Brain microvascular endothelial cell (primary cell): ENCODE results near the gene AQP10.

Source experiments
- DNase-seq: peaks from one replicate; pipeline ENCODE4 v3.0.0-alpha.2; 2020
- H3K27ac ChIP-seq: fragments of 250-450 bp; sonication (Bioruptor Pico); 2 replicates; pipeline ENCODE4 v1.5.1; 2020; ENCODE audit warnings: mild to moderate bottlenecking, moderate library complexity
- H3K27me3 ChIP-seq: fragments of 250-450 bp; sonication (Bioruptor Pico); replicated peaks from 2 replicates; pipeline ENCODE4 v1.5.1; 2020; ENCODE audit warnings: mild to moderate bottlenecking
- H3K36me3 ChIP-seq: fragments of 250-450 bp; sonication (Bioruptor Pico); replicated peaks from 2 replicates; pipeline ENCODE4 v1.5.1; 2020; ENCODE audit warnings: mild to moderate bottlenecking
- H3K4me3 ChIP-seq: 2 replicates; pipeline ENCODE4 v1.5.1; 2011; ENCODE audit warnings: low read depth, mild to moderate bottlenecking, control low read depth, low read length, moderate library complexity
- CTCF ChIP-seq: IDR thresholded peaks from 2 replicates; pipeline ENCODE4 v1.5.1; 2011; ENCODE audit warnings: low read depth, mild to moderate bottlenecking, moderate library complexity, low read length, control low read depth, inconsistent platforms; ENCODE audit errors: missing control alignments
- in situ Hi-C: cut with HindIII; loops from 2 replicates; pipeline ENCODE4 v1.10.0; 2017; ENCODE audit warnings: low sequenced_read_pairs, low pct_ligation_motif_present

AQP10 gene

GRCh38 chr1:154350383-154350782 lies 29.5 kb downstream of the AQP10 start:
- TF ChIP-seq CTCF = no peak
- Histone ChIP-seq H3K4me3 (no peak overlapping the region), H3K27ac (no peak overlapping the region), H3K36me3 (peaks cover 40% of the 10 kb centered on the region), H3K27me3 (no peaks in the 10 kb centered on the region)
- no peak for DNase-seq
- in situ Hi-C loops = no loop called here

- H3K4me3 ChIP-seq = no peak overlapping the region
- no peak for DNase-seq
- TF ChIP-seq CTCF = no peak
- H3K36me3 ChIP-seq = peaks cover 29% of the 10 kb centered on the region
- in situ Hi-C loops = no loop called here
- no peak overlapping the region for H3K27ac ChIP-seq
- H3K27me3 ChIP-seq = no peaks in the 10 kb centered on the region
Observed at GRCh38 chr1:154351363-154352068, 30.6 kb downstream of the AQP10 start.

GRCh38 chr1:154352245-154352580 lies 31.3 kb downstream of the AQP10 start:
- no peak for TF ChIP-seq CTCF
- Histone ChIP-seq H3K36me3 (peaks cover 24% of the 10 kb centered on the region), H3K27ac (no peak overlapping the region), H3K4me3 (peak overlapping the region; percentile 49), H3K27me3 (no peaks in the 10 kb centered on the region)
- no peak for DNase-seq
- in situ Hi-C loops = no loop called here

- Histone ChIP-seq H3K27me3 (no peaks in the 10 kb centered on the region), H3K27ac (no peak overlapping the region), H3K4me3 (peak overlapping the region; percentile 49), H3K36me3 (peaks cover 21% of the 10 kb centered on the region)
- no peak for DNase-seq
- in situ Hi-C loops = no loop called here
- peak; percentile 8 for TF ChIP-seq CTCF
Observed at GRCh38 chr1:154352581-154353459, 31.9 kb downstream of the AQP10 start.

GRCh38 chr1:154353460-154353904 lies 32.6 kb downstream of the AQP10 start:
- Histone ChIP-seq H3K4me3 (no peak overlapping the region), H3K27ac (no peak overlapping the region), H3K27me3 (no peaks in the 10 kb centered on the region), H3K36me3 (peaks cover 15% of the 10 kb centered on the region)
- TF ChIP-seq CTCF = peak; percentile 60
- in situ Hi-C loops = no loop called here
- peak; percentile 27 for DNase-seq
